ENCODE results near the gene NOS2. TPM values are rescaled to one million over a fixed set of nuclear protein-coding genes. Genes with fewer than 3 reads are reported as not detected.

NOS2 gene
- total RNA-seq, 1 experiment from 2014 or later: 0.35 TPM

DNA sequence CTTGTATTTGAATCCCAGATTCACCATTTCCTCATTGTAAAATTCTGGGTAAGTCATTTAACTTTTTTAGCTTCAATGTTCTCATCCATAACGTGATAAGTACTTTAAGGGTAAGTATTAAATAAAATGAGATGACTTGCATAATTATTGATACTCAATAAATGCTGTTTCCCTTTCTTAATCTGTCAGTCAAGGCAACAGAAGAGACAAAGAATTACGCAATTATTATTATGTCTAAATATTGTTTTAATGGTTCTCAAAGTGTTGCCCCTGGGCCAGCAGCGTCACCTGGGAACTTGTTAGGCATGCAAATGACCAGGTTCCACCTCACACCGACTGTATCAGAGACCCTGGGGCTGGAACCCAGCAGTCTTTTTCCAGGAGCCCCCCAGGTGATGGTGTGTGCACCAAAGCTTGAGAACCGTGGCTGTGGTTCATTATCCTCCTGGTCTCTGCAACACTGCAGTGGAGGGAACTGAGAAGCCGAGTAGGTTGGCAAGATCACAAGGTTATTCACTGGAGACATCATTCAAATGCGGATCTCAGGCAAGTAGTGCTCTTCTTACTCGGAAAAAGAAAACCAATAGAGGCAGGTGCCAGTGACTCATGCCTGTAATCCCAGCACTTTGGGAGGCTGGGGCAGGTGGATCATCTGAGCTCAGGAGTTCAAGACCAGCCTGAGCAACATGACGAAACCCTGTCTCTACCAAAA lies 49.3 kb upstream of the NOS2 start:
- Mint-ChIP-seq H3K27ac (no peak overlapping the region), H3K27me3 (ENCODE audit: low read depth) (no peaks in the 10 kb centered on the region), H3K4me3 (no peak overlapping the region), H3K4me1 (peaks cover 5 to 17% of the 10 kb centered on the region in 2 experiments), H3K9me3 (no peaks in the 10 kb centered on the region), H3K36me3 (ENCODE audit: insufficient read depth in 1 of 3, low read depth in 3 of 3) (no peaks in the 10 kb centered on the region; a peak in 1 of 7 replicates)
- no peak overlapping the region for H4K91ac ChIP-seq (ENCODE audit: insufficient read length, low read depth, low read length)
- no peaks in the 10 kb centered on the region for H3K9me3 ChIP-seq (ENCODE audit: control insufficient read depth, low read depth, low read length)
- no peaks in the 10 kb centered on the region for H4K20me1 ChIP-seq (ENCODE audit: control insufficient read depth, insufficient read depth, insufficient read length)
- no CpG with 5 or more reads among the region's 9 CpGs for WGBS (ENCODE audit: extremely low coverage, insufficient read length, low lambda C conversion rate)
- H3K79me1 ChIP-seq (ENCODE audit: insufficient read depth, low read depth, low read length, poor library complexity, severe bottlenecking): no peaks in the 10 kb centered on the region
- no peak overlapping the region for H4K5ac ChIP-seq (ENCODE audit: insufficient read length, low read depth, low read length)
- no peaks in the 10 kb centered on the region for H3K79me2 ChIP-seq (ENCODE audit: insufficient read depth, low read length)
- no peak overlapping the region for H3K23ac ChIP-seq (ENCODE audit: insufficient read length, low read depth, low read length)
- no peak for DNase-seq
- no peak overlapping the region for H2BK120ac ChIP-seq (ENCODE audit: low read depth, low read length, poor library complexity, severe bottlenecking)
- no peak overlapping the region for H2BK20ac ChIP-seq (ENCODE audit: low read depth, low read length, poor library complexity, severe bottlenecking)
- H2AK5ac ChIP-seq (ENCODE audit: insufficient read length, low read length): no peak overlapping the region
- 0 out of 2 replicates have a peak, but pooled peaks cover 3% of the 10 kb centered on the region for H3K4me1 ChIP-seq (ENCODE audit: insufficient read depth, low read length)
- no peak overlapping the region for H2AFZ ChIP-seq (ENCODE audit: low read length)
- no peaks in the 10 kb centered on the region for H3K23me2 ChIP-seq (ENCODE audit: insufficient read length, low read depth, low read length, poor library complexity, severe bottlenecking)
- H3K4ac ChIP-seq (ENCODE audit: low read depth, low read length): no peak overlapping the region
- H3T11ph ChIP-seq (ENCODE audit: low read length): no peak overlapping the region
- TF ChIP-seq, protein P1, sequence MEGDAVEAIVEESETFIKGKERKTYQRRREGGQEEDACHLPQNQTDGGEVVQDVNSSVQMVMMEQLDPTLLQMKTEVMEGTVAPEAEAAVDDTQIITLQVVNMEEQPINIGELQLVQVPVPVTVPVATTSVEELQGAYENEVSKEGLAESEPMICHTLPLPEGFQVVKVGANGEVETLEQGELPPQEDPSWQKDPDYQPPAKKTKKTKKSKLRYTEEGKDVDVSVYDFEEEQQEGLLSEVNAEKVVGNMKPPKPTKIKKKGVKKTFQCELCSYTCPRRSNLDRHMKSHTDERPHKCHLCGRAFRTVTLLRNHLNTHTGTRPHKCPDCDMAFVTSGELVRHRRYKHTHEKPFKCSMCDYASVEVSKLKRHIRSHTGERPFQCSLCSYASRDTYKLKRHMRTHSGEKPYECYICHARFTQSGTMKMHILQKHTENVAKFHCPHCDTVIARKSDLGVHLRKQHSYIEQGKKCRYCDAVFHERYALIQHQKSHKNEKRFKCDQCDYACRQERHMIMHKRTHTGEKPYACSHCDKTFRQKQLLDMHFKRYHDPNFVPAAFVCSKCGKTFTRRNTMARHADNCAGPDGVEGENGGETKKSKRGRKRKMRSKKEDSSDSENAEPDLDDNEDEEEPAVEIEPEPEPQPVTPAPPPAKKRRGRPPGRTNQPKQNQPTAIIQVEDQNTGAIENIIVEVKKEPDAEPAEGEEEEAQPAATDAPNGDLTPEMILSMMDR (conservative IDR thresholded peaks at IDR 0.05): no peak
- H2BK12ac ChIP-seq (ENCODE audit: insufficient read length, low read depth, low read length): no peak overlapping the region
- no peak overlapping the region for H3K9ac ChIP-seq (ENCODE audit: extremely low read depth, insufficient read length, low read length)
- H3K4me2 ChIP-seq (ENCODE audit: insufficient read depth, insufficient read length, low read length): no peak overlapping the region
- H2BK5ac ChIP-seq (ENCODE audit: insufficient read length, low read length): no peak overlapping the region
- H4K8ac ChIP-seq (replicated peaks; ENCODE audit: insufficient read length, low read depth, low read length): no peak overlapping the region
- no peak overlapping the region for H3K18ac ChIP-seq (ENCODE audit: insufficient read length, low read depth, low read length)
- H3K14ac ChIP-seq (ENCODE audit: insufficient read depth, low read length): no peak overlapping the region
- H2BK15ac ChIP-seq (ENCODE audit: low read depth, low read length): no peak overlapping the region
- no peak overlapping the region for H3K56ac ChIP-seq (ENCODE audit: insufficient read length, low read depth, low read length)
- no peaks in the 10 kb centered on the region for H3K27me3 ChIP-seq (ENCODE audit: insufficient read depth, low read length)
- no peak overlapping the region for H3K27ac ChIP-seq (ENCODE audit: insufficient read length, low read depth, low read length)

All from H9 (cell line).